ENCODE results near the gene KCNE4. TPM values are rescaled to one million over a fixed set of nuclear protein-coding genes. Genes with fewer than 3 reads are reported as not detected.
A peak's percentile ranks its signal among the peaks of the same experiment; 100 is the strongest.

KCNE4 gene
- total and polyA plus RNA-seq, 2 donors (not counting 1 experiment from before 2014, with no cell fraction given), result 17.8 to 25.3 TPM

DNA sequence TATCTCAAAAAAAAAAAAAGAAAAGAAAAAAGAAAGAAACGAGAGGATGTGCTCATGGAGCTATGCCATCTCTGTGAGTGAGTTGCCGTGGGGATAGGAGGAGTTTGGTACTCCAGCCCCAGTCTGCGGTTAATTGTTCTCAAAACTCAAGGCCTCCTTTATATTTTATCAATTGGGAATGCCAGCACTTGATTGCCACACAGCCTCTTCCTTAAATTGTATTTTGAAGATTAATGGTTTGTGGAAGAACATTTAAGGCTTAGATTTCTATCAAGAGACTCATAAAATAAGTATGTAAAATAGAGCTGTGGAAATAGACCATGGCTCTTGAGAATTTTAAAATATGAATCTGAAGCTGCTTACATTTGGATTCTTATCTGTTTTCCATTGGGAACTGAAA, 29.8 kb downstream of the KCNE4 start:
- H3K79me2 ChIP-seq (ENCODE audit: control insufficient read depth, insufficient read depth, low read length), result no peaks in the 10 kb centered on the region
- H3K27ac ChIP-seq (ENCODE audit: insufficient read depth, low read length), result no peak overlapping the region
- H2AFZ ChIP-seq (ENCODE audit: low read length), result no peak overlapping the region
- no peaks in the 10 kb centered on the region for H4K20me1 ChIP-seq (ENCODE audit: control insufficient read depth, extremely low read depth, insufficient read depth, low read length)
- no peaks in the 10 kb centered on the region for H3K9me3 ChIP-seq (ENCODE audit: control insufficient read depth, insufficient read depth, low read depth, low read length)
- DNase-seq (ENCODE audit: low read depth in 2 of 2), result peak in 1 of 2 donors; percentile 68
- TF ChIP-seq CTCF (conservative IDR thresholded peaks at IDR 0.05 in 1 of 2, IDR thresholded peaks at IDR 0.05 in 1 of 2; ENCODE audit: low read depth in 1 of 2, low read length in 2 of 2), result no peak
- no peaks in the 10 kb centered on the region for H3K4me1 ChIP-seq (ENCODE audit: control insufficient read depth, extremely low read depth, insufficient read depth, low read length)
- H3K27me3 ChIP-seq (ENCODE audit: control insufficient read depth, insufficient read depth, low read length), result no peaks in the 10 kb centered on the region
- H3K9ac ChIP-seq (ENCODE audit: insufficient read depth, low read length), result no peak overlapping the region
- no peak overlapping the region for H3K4me2 ChIP-seq (ENCODE audit: extremely low read depth, insufficient read depth, low read length)
- no peaks in the 10 kb centered on the region for H3K36me3 ChIP-seq (ENCODE audit: control insufficient read depth, insufficient read depth, low read length)
- H3K4me3 ChIP-seq (replicated peaks in 1 of 4; ENCODE audit: control extremely low read depth in 1 of 4, insufficient read depth in 1 of 4, low read depth in 3 of 4, low read length in 4 of 4), result no peak overlapping the region

DNA sequence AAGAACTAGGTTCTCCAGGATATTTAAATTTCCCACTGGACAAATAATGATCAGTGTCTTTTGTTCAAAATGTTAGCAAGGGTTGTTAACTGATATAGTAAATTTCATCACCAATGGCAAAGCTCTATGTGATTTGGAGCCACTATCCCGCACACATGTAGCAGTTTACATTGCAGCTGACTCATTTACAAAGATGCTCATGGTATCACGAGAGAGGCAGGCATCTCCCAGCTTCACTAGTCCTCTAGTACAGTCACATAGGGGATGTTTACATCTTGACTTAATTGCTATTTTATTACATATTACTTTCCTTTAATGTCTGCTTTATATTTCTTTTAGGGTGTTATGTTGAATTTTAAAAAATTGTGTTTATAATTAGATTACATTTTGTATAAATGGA, 30.7 kb downstream of the KCNE4 start:
- H3K36me3 ChIP-seq (ENCODE audit: control insufficient read depth, insufficient read depth, low read length), result no peaks in the 10 kb centered on the region
- H3K4me2 ChIP-seq (ENCODE audit: extremely low read depth, insufficient read depth, low read length), result no peak overlapping the region
- H3K27ac ChIP-seq (ENCODE audit: insufficient read depth, low read length), result no peak overlapping the region
- no peaks in the 10 kb centered on the region for H3K27me3 ChIP-seq (ENCODE audit: control insufficient read depth, insufficient read depth, low read length)
- H3K9ac ChIP-seq (ENCODE audit: insufficient read depth, low read length), result no peak overlapping the region
- H3K4me3 ChIP-seq (replicated peaks in 1 of 4; ENCODE audit: control extremely low read depth in 1 of 4, insufficient read depth in 1 of 4, low read depth in 3 of 4, low read length in 4 of 4), result no peak overlapping the region
- no peak overlapping the region for H2AFZ ChIP-seq (ENCODE audit: low read length)
- H3K9me3 ChIP-seq (ENCODE audit: control insufficient read depth, insufficient read depth, low read depth, low read length), result no peaks in the 10 kb centered on the region
- H4K20me1 ChIP-seq (ENCODE audit: control insufficient read depth, extremely low read depth, insufficient read depth, low read length), result no peaks in the 10 kb centered on the region
- DNase-seq (ENCODE audit: low read depth in 2 of 2), result no peak
- H3K79me2 ChIP-seq (ENCODE audit: control insufficient read depth, insufficient read depth, low read length), result no peaks in the 10 kb centered on the region
- H3K4me1 ChIP-seq (ENCODE audit: control insufficient read depth, extremely low read depth, insufficient read depth, low read length), result no peaks in the 10 kb centered on the region
- TF ChIP-seq CTCF (conservative IDR thresholded peaks at IDR 0.05 in 1 of 2, IDR thresholded peaks at IDR 0.05 in 1 of 2; ENCODE audit: low read depth in 1 of 2, low read length in 2 of 2), result no peak
- no peak for TF ChIP-seq EZH2 (IDR thresholded peaks at IDR 0.05; ENCODE audit: low read length, missing control alignments)

DNA sequence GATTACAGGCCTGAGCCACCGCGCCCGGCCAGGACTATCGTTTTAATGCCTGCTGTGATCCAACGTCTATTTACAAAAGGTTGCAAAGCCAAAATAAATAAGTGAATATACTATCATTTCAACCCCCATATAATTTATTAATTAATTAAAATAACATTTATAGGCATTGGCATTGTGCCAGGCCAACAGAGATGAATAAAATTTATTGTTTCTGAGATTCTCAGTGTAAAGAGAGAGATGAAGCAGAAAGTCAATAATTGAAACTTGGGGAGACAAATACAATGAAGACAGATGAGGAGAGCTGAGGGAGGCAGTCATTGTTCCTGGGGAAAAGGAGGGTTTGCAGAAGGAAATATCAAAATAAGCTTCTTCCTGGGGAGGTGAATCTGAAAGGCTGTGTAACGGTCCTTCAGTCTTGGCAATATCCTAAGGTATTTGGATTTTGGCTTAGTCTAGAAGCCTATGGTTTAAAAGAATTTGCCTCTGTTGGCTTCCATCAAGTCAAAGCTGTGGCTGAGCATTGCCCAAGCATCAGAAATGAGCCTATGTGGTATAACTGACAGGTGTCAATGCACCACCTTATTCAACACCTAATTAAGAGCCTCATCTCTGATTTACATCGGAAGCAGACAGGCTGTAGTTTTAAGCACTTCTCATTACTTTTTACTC, 31.5 kb downstream of the KCNE4 start:
- H3K9ac ChIP-seq (ENCODE audit: insufficient read depth, low read length), result no peak overlapping the region
- H3K4me3 ChIP-seq (replicated peaks in 1 of 4; ENCODE audit: control extremely low read depth in 1 of 4, insufficient read depth in 1 of 4, low read depth in 3 of 4, low read length in 4 of 4), result no peak overlapping the region
- no peak overlapping the region for H3K4me2 ChIP-seq (ENCODE audit: extremely low read depth, insufficient read depth, low read length)
- no peaks in the 10 kb centered on the region for H3K27me3 ChIP-seq (ENCODE audit: control insufficient read depth, insufficient read depth, low read length)
- H2AFZ ChIP-seq (ENCODE audit: low read length), result no peak overlapping the region
- DNase-seq (ENCODE audit: low read depth in 2 of 2), result peak in 1 of 2 donors; percentile 76
- no peaks in the 10 kb centered on the region for H3K79me2 ChIP-seq (ENCODE audit: control insufficient read depth, insufficient read depth, low read length)
- no peaks in the 10 kb centered on the region for H3K4me1 ChIP-seq (ENCODE audit: control insufficient read depth, extremely low read depth, insufficient read depth, low read length)
- TF ChIP-seq CTCF (conservative IDR thresholded peaks at IDR 0.05 in 1 of 2, IDR thresholded peaks at IDR 0.05 in 1 of 2; ENCODE audit: low read depth in 1 of 2, low read length in 2 of 2) (no peak), EZH2 (IDR thresholded peaks at IDR 0.05; ENCODE audit: low read length, missing control alignments) (no peak)
- no peak overlapping the region for H3K27ac ChIP-seq (ENCODE audit: insufficient read depth, low read length)
- no peaks in the 10 kb centered on the region for H4K20me1 ChIP-seq (ENCODE audit: control insufficient read depth, extremely low read depth, insufficient read depth, low read length)
- no peaks in the 10 kb centered on the region for H3K36me3 ChIP-seq (ENCODE audit: control insufficient read depth, insufficient read depth, low read length)
- H3K9me3 ChIP-seq (ENCODE audit: control insufficient read depth, insufficient read depth, low read depth, low read length), result no peaks in the 10 kb centered on the region

Data from fibroblast of lung (primary cell).